SK-N-SH treated with all-trans-retinoic acid at 6 μM for 48 hours (cell line): ENCODE data around the gene TBCD.

ENCODE experiments used
- ATAC-seq: fragments of 200-7000 bp; cut with Tn5 transposase; 3 replicates; pipeline ENCODE4 v1.9.1; 2020; ENCODE audit warnings: mild to moderate bottlenecking, moderate library complexity
- ARNTL ChIP-seq: fragments of 450-650 bp; formaldehyde crosslinking; IDR thresholded peaks from 2 replicates; pipeline ENCODE4 v1.5.0; 2020; ENCODE audit warnings: low read depth, mild to moderate bottlenecking, moderate library complexity, borderline replicate concordance
- BACH2 ChIP-seq: fragments of 250-450 bp; sonication (Bioruptor Pico); IDR thresholded peaks from 2 replicates; pipeline ENCODE4 v1.9.0; 2021; ENCODE audit warnings: mild to moderate bottlenecking, borderline replicate concordance
- CSDC2 ChIP-seq: fragments of 250-450 bp; sonication (Bioruptor Pico); IDR thresholded peaks from 2 replicates; pipeline ENCODE4 v1.5.0; 2020; ENCODE audit warnings: mild to moderate bottlenecking, moderate library complexity
- ESRRG ChIP-seq: fragments of 250-450 bp; sonication (Bioruptor Pico); IDR thresholded peaks from 2 replicates; pipeline ENCODE4 v1.6.1; 2021; ENCODE audit warnings: mild to moderate bottlenecking
- GLIS3 ChIP-seq: fragments of 250-450 bp; sonication (Bioruptor Pico); IDR thresholded peaks from 2 replicates; pipeline ENCODE4 v1.5.0; 2020; ENCODE audit warnings: mild to moderate bottlenecking, moderate library complexity
- ISL1 ChIP-seq: fragments of 250-450 bp; sonication (Bioruptor Pico); IDR thresholded peaks from 2 replicates; pipeline ENCODE4 v2.1.2; 2022; ENCODE audit warnings: mild to moderate bottlenecking, moderate library complexity
- OSR1 ChIP-seq: fragments of 250-450 bp; sonication (Bioruptor Pico); IDR thresholded peaks from 2 replicates; pipeline ENCODE4 v1.8.0; 2022; ENCODE audit warnings: moderate library complexity, mild to moderate bottlenecking, inconsistent platforms
- RARB ChIP-seq: fragments of 250-450 bp; sonication (Bioruptor Pico); IDR thresholded peaks from 2 replicates; pipeline ENCODE4 v1.8.0; 2021; ENCODE audit warnings: mild to moderate bottlenecking, moderate library complexity
- SNAI2 ChIP-seq: fragments of 250-450 bp; sonication (Bioruptor Pico); IDR thresholded peaks from 2 replicates; pipeline ENCODE4 v1.5.0; 2020; ENCODE audit warnings: mild to moderate bottlenecking, moderate library complexity
- TCF4 ChIP-seq: fragments of 250-450 bp; sonication (Bioruptor Pico); IDR thresholded peaks from 2 replicates; pipeline ENCODE4 v1.8.0; 2021; ENCODE audit warnings: mild to moderate bottlenecking, moderate library complexity, borderline replicate concordance
- TOX ChIP-seq: fragments of 250-450 bp; sonication (Bioruptor Pico); IDR thresholded peaks from 2 replicates; pipeline ENCODE4 v1.8.0; 2021; ENCODE audit warnings: mild to moderate bottlenecking, moderate library complexity, borderline replicate concordance
- ZC3H10 ChIP-seq: fragments of 250-450 bp; sonication (Bioruptor Pico); IDR thresholded peaks from 2 replicates; pipeline ENCODE4 v1.5.1; 2021; ENCODE audit warnings: mild to moderate bottlenecking, moderate library complexity
- ZFP3 ChIP-seq: fragments of 250-450 bp; sonication (Bioruptor Pico); IDR thresholded peaks from 2 replicates; pipeline ENCODE4 v1.5.0; 2020; ENCODE audit warnings: mild to moderate bottlenecking, moderate library complexity
- ZFP30 ChIP-seq: fragments of 450-650 bp; formaldehyde crosslinking; IDR thresholded peaks from 2 replicates; pipeline ENCODE4 v1.5.0; 2022; ENCODE audit warnings: mild to moderate bottlenecking, moderate library complexity
- ZNF565 ChIP-seq: fragments of 450-650 bp; formaldehyde crosslinking; conservative IDR thresholded peaks from 2 replicates; pipeline ENCODE4 v1.5.0; 2020; ENCODE audit warnings: low read depth, mild to moderate bottlenecking, moderate library complexity
- ZNF8 ChIP-seq: fragments of 450-650 bp; formaldehyde crosslinking; IDR thresholded peaks from 2 replicates; pipeline ENCODE4 v1.5.0; 2020; ENCODE audit warnings: mild to moderate bottlenecking, moderate library complexity
- TF ChIP-seq, protein P1 (sequence below): fragments of 250-450 bp; sonication (Bioruptor Pico); IDR thresholded peaks from 2 replicates; pipeline ENCODE4 v1.8.0; 2020; ENCODE audit warnings: mild to moderate bottlenecking, moderate library complexity, borderline replicate concordance
- TF ChIP-seq, protein P2 (sequence below): fragments of 250-450 bp; sonication (Bioruptor Pico); IDR thresholded peaks from 2 replicates; pipeline ENCODE4 v1.5.1; 2020; ENCODE audit warnings: low read depth, mild to moderate bottlenecking, moderate library complexity
- TF ChIP-seq, protein P3 (sequence below): fragments of 250-450 bp; sonication (Bioruptor Pico); IDR thresholded peaks from 2 replicates; pipeline ENCODE4 v1.8.0; 2021; ENCODE audit warnings: low read depth, mild to moderate bottlenecking, moderate library complexity, borderline replicate concordance
- TF ChIP-seq, protein P4 (sequence below): fragments of 250-450 bp; sonication (Bioruptor Pico); IDR thresholded peaks from 2 replicates; pipeline ENCODE4 v1.5.0; 2020; ENCODE audit warnings: mild to moderate bottlenecking, moderate library complexity

TBCD gene

DNA sequence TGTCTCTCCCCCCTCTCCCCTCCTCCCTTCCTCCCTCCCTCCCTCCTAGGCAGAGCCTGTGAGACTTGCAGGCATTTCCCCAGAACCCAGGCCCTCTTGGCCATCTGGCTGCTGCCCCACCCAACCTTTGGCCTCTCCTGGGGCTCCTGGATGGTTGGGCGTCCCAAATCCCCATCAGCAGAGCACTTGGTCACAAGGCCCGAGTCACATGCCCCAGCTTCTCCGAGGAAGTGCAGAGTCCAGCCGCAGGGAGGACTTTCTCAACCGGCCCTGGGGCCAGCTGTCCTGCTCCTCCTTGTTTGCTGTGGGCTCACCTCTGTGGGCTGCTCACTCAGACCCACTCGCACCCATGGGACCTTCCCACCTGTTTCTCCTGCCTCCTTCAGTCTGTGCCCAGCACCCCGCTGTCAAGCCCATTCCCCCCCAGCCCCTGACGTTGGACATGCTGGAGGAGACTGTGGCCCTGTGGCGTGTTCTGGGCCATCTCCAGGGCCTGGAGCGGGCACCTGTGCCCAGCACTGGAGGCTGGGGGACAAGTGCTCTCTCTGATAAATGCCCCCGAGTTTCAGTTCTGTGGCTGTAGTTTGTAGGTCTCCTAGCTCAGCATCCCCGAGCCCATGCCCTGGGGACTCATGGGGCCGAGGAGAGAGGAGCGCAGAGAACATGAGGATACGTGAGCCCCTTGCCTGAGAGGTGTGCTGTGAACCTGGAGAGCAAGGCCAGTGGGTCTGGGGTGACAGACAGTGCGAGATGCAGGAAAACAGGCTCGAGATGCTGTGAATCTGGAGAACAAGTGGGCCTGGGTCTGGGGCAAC lies 130.2 kb downstream of the TBCD start:
- TF ChIP-seq TCF4 (CRISPR knock-in tag): no peak
- no peak for TF ChIP-seq GLIS3 (CRISPR knock-in tag)
- TF ChIP-seq BACH2 (CRISPR knock-in tag): no peak
- TF ChIP-seq, protein P1, sequence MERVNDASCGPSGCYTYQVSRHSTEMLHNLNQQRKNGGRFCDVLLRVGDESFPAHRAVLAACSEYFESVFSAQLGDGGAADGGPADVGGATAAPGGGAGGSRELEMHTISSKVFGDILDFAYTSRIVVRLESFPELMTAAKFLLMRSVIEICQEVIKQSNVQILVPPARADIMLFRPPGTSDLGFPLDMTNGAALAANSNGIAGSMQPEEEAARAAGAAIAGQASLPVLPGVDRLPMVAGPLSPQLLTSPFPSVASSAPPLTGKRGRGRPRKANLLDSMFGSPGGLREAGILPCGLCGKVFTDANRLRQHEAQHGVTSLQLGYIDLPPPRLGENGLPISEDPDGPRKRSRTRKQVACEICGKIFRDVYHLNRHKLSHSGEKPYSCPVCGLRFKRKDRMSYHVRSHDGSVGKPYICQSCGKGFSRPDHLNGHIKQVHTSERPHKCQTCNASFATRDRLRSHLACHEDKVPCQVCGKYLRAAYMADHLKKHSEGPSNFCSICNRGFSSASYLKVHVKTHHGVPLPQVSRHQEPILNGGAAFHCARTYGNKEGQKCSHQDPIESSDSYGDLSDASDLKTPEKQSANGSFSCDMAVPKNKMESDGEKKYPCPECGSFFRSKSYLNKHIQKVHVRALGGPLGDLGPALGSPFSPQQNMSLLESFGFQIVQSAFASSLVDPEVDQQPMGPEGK (CRISPR knock-in tag): no peak
- no peak for TF ChIP-seq TOX (CRISPR knock-in tag)
- TF ChIP-seq, protein P2, sequence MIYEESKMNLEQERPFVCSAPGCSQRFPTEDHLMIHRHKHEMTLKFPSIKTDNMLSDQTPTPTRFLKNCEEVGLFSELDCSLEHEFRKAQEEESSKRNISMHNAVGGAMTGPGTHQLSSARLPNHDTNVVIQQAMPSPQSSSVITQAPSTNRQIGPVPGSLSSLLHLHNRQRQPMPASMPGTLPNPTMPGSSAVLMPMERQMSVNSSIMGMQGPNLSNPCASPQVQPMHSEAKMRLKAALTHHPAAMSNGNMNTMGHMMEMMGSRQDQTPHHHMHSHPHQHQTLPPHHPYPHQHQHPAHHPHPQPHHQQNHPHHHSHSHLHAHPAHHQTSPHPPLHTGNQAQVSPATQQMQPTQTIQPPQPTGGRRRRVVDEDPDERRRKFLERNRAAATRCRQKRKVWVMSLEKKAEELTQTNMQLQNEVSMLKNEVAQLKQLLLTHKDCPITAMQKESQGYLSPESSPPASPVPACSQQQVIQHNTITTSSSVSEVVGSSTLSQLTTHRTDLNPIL (CRISPR knock-in tag): no peak
- TF ChIP-seq, protein P3, sequence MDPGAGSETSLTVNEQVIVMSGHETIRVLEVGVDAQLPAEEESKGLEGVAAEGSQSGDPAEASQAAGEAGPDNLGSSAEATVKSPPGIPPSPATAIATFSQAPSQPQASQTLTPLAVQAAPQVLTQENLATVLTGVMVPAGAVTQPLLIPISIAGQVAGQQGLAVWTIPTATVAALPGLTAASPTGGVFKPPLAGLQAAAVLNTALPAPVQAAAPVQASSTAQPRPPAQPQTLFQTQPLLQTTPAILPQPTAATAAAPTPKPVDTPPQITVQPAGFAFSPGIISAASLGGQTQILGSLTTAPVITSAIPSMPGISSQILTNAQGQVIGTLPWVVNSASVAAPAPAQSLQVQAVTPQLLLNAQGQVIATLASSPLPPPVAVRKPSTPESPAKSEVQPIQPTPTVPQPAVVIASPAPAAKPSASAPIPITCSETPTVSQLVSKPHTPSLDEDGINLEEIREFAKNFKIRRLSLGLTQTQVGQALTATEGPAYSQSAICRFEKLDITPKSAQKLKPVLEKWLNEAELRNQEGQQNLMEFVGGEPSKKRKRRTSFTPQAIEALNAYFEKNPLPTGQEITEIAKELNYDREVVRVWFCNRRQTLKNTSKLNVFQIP (CRISPR knock-in tag): no peak
- TF ChIP-seq ARNTL (CRISPR knock-in tag): no peak
- no peak for TF ChIP-seq SNAI2
- no peak for TF ChIP-seq ZNF8
- TF ChIP-seq CSDC2 (CRISPR knock-in tag): no peak
- no peak for TF ChIP-seq ZC3H10
- TF ChIP-seq ESRRG (CRISPR knock-in tag): no peak
- TF ChIP-seq, protein P4, sequence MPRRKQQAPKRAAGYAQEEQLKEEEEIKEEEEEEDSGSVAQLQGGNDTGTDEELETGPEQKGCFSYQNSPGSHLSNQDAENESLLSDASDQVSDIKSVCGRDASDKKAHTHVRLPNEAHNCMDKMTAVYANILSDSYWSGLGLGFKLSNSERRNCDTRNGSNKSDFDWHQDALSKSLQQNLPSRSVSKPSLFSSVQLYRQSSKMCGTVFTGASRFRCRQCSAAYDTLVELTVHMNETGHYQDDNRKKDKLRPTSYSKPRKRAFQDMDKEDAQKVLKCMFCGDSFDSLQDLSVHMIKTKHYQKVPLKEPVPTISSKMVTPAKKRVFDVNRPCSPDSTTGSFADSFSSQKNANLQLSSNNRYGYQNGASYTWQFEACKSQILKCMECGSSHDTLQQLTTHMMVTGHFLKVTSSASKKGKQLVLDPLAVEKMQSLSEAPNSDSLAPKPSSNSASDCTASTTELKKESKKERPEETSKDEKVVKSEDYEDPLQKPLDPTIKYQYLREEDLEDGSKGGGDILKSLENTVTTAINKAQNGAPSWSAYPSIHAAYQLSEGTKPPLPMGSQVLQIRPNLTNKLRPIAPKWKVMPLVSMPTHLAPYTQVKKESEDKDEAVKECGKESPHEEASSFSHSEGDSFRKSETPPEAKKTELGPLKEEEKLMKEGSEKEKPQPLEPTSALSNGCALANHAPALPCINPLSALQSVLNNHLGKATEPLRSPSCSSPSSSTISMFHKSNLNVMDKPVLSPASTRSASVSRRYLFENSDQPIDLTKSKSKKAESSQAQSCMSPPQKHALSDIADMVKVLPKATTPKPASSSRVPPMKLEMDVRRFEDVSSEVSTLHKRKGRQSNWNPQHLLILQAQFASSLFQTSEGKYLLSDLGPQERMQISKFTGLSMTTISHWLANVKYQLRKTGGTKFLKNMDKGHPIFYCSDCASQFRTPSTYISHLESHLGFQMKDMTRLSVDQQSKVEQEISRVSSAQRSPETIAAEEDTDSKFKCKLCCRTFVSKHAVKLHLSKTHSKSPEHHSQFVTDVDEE (CRISPR knock-in tag): no peak
- no peak for TF ChIP-seq RARB (CRISPR knock-in tag)
- ATAC-seq: no peak

DNA sequence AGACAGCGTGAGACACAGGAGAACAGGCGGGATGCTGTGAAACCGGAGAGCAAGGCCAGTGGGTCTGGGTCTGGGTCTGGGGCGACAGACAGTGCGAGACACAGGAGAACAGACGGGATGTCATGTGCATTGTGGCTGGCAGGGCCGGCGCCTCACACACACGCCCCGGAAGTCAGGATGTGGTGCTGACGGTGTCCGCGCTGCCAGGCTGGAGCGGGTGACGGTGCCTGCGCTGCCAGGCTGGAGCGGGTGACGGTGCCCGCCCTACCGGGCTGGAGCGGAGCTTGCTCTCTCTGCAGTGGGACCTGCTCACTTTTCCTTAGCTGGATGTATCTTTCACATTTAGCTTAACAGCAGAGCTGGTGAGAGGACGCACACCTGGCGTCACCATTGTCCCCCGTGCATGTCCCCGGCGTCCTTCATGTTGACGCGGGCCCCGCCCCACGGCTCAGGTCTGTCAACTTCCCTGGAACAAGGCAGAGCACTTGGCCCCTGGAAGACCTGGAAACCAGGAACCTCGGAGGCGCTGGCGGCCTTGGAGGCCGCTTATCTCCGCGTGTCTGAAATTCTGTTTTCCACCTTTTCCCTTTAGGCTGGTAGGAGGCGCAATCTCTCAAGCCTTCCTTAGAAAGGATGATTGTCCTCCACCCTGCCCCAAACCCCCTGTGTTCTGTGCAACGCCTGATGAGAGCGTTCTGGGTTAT lies 131.0 kb downstream of the TBCD start:
- no peak for ATAC-seq
- TF ChIP-seq, protein P1 (CRISPR knock-in tag): no peak
- TF ChIP-seq SNAI2: no peak
- TF ChIP-seq TOX (CRISPR knock-in tag): no peak
- TF ChIP-seq, protein P2 (CRISPR knock-in tag): no peak
- TF ChIP-seq BACH2 (CRISPR knock-in tag): no peak
- TF ChIP-seq ZFP3 (CRISPR knock-in tag): no peak
- TF ChIP-seq ZNF565 (CRISPR knock-in tag): no peak
- TF ChIP-seq ISL1: no peak
- TF ChIP-seq OSR1 (CRISPR knock-in tag): no peak
- TF ChIP-seq ZC3H10: no peak
- no peak for TF ChIP-seq TCF4 (CRISPR knock-in tag)
- TF ChIP-seq, protein P3 (CRISPR knock-in tag): no peak
- TF ChIP-seq RARB (CRISPR knock-in tag): no peak
- TF ChIP-seq, protein P4 (CRISPR knock-in tag): no peak
- no peak for TF ChIP-seq ZFP30 (CRISPR knock-in tag)
- no peak for TF ChIP-seq ARNTL (CRISPR knock-in tag)
